DMS79 treated with DMSO at 0.1 percent for 48 hours (cell line): ENCODE results near the gene MRPL38.
A peak's percentile ranks its signal among the peaks of the same experiment; 100 is the strongest.

Experiments
- DNase-seq: peaks from one replicate; lab custom pipeline; 2025; lab: John Stamatoyannopoulos, UW

MRPL38 gene

GRCh38 chr17:75919611-75920010, 14.9 kb upstream of the MRPL38 start:
- no peak for DNase-seq

- DNase-seq: no peak
These were observed 13.3 kb upstream of the MRPL38 start for GRCh38 chr17:75917917-75918445.

- DNase-seq: no peak
These were observed 12.6 kb upstream of the MRPL38 start for GRCh38 chr17:75917141-75917916.

- no peak for DNase-seq
These were observed 10.6 kb upstream of the MRPL38 start for GRCh38 chr17:75915268-75915667.

GRCh38 chr17:75914643-75915267, 10.1 kb upstream of the MRPL38 start:
- no peak for DNase-seq

GRCh38 chr17:75913537-75914210, 9.0 kb upstream of the MRPL38 start:
- DNase-seq: no peak

GRCh38 chr17:75910699-75911098, 6.0 kb upstream of the MRPL38 start:
- DNase-seq: peak; percentile 58

GRCh38 chr17:75909812-75910274, 5.2 kb upstream of the MRPL38 start:
- DNase-seq: peak; percentile 55

GRCh38 chr17:75909051-75909811, 4.5 kb upstream of the MRPL38 start:
- DNase-seq: peak; percentile 92

GRCh38 chr17:75908201-75908600, 3.5 kb upstream of the MRPL38 start:
- peak; percentile 90 for DNase-seq

GRCh38 chr17:75906143-75906884, 1.6 kb upstream of the MRPL38 start:
- no peak for DNase-seq

- no peak for DNase-seq
These were observed 2.3 kb downstream of the MRPL38 start for GRCh38 chr17:75902406-75902805.

GRCh38 chr17:75901727-75902126, 3.0 kb downstream of the MRPL38 start:
- DNase-seq: no peak

- DNase-seq: no peak
These were observed 3.8 kb downstream of the MRPL38 start for GRCh38 chr17:75900691-75901533.

GRCh38 chr17:75899767-75900468, 4.8 kb downstream of the MRPL38 start:
- no peak for DNase-seq

- no peak for DNase-seq
These were observed 5.3 kb downstream of the MRPL38 start for GRCh38 chr17:75899353-75899752.

GRCh38 chr17:75898791-75899190, 5.9 kb downstream of the MRPL38 start:
- no peak for DNase-seq

- no peak for DNase-seq
These were observed 6.6 kb downstream of the MRPL38 start for GRCh38 chr17:75898065-75898464.

GRCh38 chr17:75897160-75898019, 7.3 kb downstream of the MRPL38 start:
- DNase-seq: no peak
